K562 (cell line): ENCODE measurements around the gene NYAP2. TPM values are rescaled to one million over a fixed set of nuclear protein-coding genes. Genes with fewer than 3 reads are reported as not detected.

Experiments
- ATAC-seq: fragments of 200-7000 bp; cut with Tn5 transposase; 3 replicates; pipeline ENCODE4 v1.9.1; 2020; ENCODE audit warnings: moderate library complexity
- BruUV-seq: library from RNA; stranded (reverse); fragments of 400-500 nt; replicated peaks from 2 replicates; lab custom pipeline; 2021; lab: Mats Ljungman, UMichigan
- CTCF ChIA-PET: fragments of 300-600 bp; formaldehyde crosslinking; extraction: SDS; loops from one replicate; lab custom pipeline; 2021; ENCODE audit warnings: low intra/inter-chr PET ratio; lab: Yijun Ruan, JAX
- POLR2A ChIA-PET: fragments of 300-600, 350-650 bp; sonication (Branson Sonifier 250); formaldehyde crosslinking; extraction: SDS; loops from one replicate; lab custom pipeline; 2021; ENCODE audit warnings: antibody characterized with exemption, inconsistent platforms; lab: Yijun Ruan, JAX
- DNase-seq, 4 experiments: peaks; one replicate each; pipeline versions ENCODE4 v3.0.0 to v3.0.0-alpha.2; 2011 to 2018; ENCODE audit warnings: low spot score in 3 of 4, mixed read lengths in 3 of 4; ENCODE audit errors: extremely low read depth in 1 of 4
- FAIRE-seq: peaks from 2 replicates; lab custom pipeline; 2011; peaks lifted over from hg19 to GRCh38; lab: Jason Lieb, UNC
- H2AFZ ChIP-seq: 2 replicates; pipeline ENCODE4 v1.6.0; 2011; ENCODE audit warnings: low read depth, low read length, control low read depth, inconsistent platforms
- H3K27ac ChIP-seq: fragments of 200-600 bp; 3 replicates; pipeline ENCODE4 v1.8.0; 2011; ENCODE audit warnings: low read depth, mild to moderate bottlenecking, control low read depth, inconsistent platforms, low read length, moderate library complexity, mixed read lengths; ENCODE audit errors: extremely low read depth
- H3K27me3 ChIP-seq, 2 experiments: fragments of 300-600 bp in 1 of 2; 2 replicates in 1 of 2; 3 replicates in 1 of 2; pipeline versions ENCODE4 v1.6.0 to v1.8.0; 2011; ENCODE audit warnings: inconsistent platforms in 2 of 2, low read length in 2 of 2, mild to moderate bottlenecking in 1 of 2, mixed read lengths in 1 of 2, moderate library complexity in 1 of 2; ENCODE audit not compliant: control insufficient read depth in 2 of 2, insufficient read depth in 2 of 2
- H3K36me3 ChIP-seq: fragments of 300-600 bp; 3 replicates; pipeline ENCODE4 v1.8.0; 2011; ENCODE audit warnings: mild to moderate bottlenecking, low read length, inconsistent platforms; ENCODE audit not compliant: control insufficient read depth, insufficient read depth
- H3K4me1 ChIP-seq, 2 experiments: fragments of 200-600 bp in 1 of 2; replicated peaks in 1 of 2; 2 replicates in 1 of 2; 3 replicates in 1 of 2; pipeline versions ENCODE4 v1.5.1 to v1.8.0; 2011; ENCODE audit warnings: inconsistent platforms in 2 of 2, low read length in 2 of 2, mild to moderate bottlenecking in 1 of 2, mixed read lengths in 1 of 2, moderate library complexity in 1 of 2; ENCODE audit not compliant: control insufficient read depth in 2 of 2, insufficient read depth in 2 of 2
- H3K4me2 ChIP-seq: 2 replicates; pipeline ENCODE4 v1.6.1; 2011; ENCODE audit warnings: low read length, control low read depth, inconsistent platforms, mixed read lengths; ENCODE audit not compliant: insufficient read depth
- H3K4me3 ChIP-seq: fragments of 200-600 bp; sonication (generic), shearing (Covaris generic); 2 replicates; pipeline ENCODE4 v1.5.1; 2016; ENCODE audit warnings: control low read depth, inconsistent platforms
- H3K79me2 ChIP-seq: fragments of 200-600 bp; 3 replicates; pipeline ENCODE4 v1.8.0; 2011; ENCODE audit warnings: low read length, inconsistent platforms; ENCODE audit not compliant: control insufficient read depth, insufficient read depth
- H3K9ac ChIP-seq, 2 experiments: 2 replicates each; pipeline versions ENCODE4 v1.6.0 to v1.6.1; 2011; ENCODE audit warnings: low read depth in 2 of 2, low read length in 2 of 2, control low read depth in 1 of 2, inconsistent platforms in 1 of 2, mild to moderate bottlenecking in 1 of 2, mixed read lengths in 1 of 2; ENCODE audit not compliant: insufficient read depth in 1 of 2
- H3K9me1 ChIP-seq: one replicate; pipeline ENCODE4 v1.6.0; 2011; ENCODE audit warnings: inconsistent platforms, mild to moderate bottlenecking, low read length, moderate library complexity; ENCODE audit not compliant: control insufficient read depth, insufficient read depth
- H3K9me3 ChIP-seq: replicated peaks from 2 replicates; pipeline ENCODE4 v1.5.1; 2011; ENCODE audit warnings: low read depth, low read length, inconsistent platforms; ENCODE audit not compliant: control insufficient read depth, insufficient read depth
- H4K20me1 ChIP-seq: replicated peaks from 2 replicates; pipeline ENCODE4 v1.6.1; 2011; ENCODE audit warnings: low read length, inconsistent platforms, mixed read lengths; ENCODE audit not compliant: control insufficient read depth, insufficient read depth
- ARID1B ChIP-seq: fragments of 450-650 bp; IDR thresholded peaks from 2 replicates; pipeline ENCODE4 v1.6.1; 2016; ENCODE audit warnings: antibody characterized with exemption, mild to moderate bottlenecking, inconsistent platforms
- CBFA2T3 ChIP-seq: fragments of 450-650 bp; IDR thresholded peaks from 2 replicates; pipeline ENCODE4 v1.6.1; 2017
- FOSL1 ChIP-seq: fragments of 200-800 bp; sonication (Bioruptor generic); conservative IDR thresholded peaks from 2 replicates; pipeline ENCODE4 v1.6.1; 2016; ENCODE audit warnings: missing genetic modification characterization, missing compliant biosample characterization
- MECOM ChIP-seq: fragments of 250-450 bp; sonication (Bioruptor Pico); IDR thresholded peaks from 2 replicates; pipeline ENCODE4 v1.8.0; 2022; ENCODE audit warnings: inconsistent platforms
- TEAD4 ChIP-seq, 2 experiments: sonication (generic) in 1 of 2; formaldehyde crosslinking in 1 of 2; IDR thresholded peaks; 2 replicates each; pipeline versions ENCODE4 v1.6.1 to v1.8.0; 2012 to 2022; ENCODE audit warnings: borderline replicate concordance in 1 of 2, inconsistent platforms in 1 of 2, low read length in 1 of 2, mild to moderate bottlenecking in 1 of 2, missing genetic modification reagents in 1 of 2
- WGBS: fragments of 100-300 bp; shearing (Covaris generic); methylation state at CpG from one replicate; pipeline ENCODE4 v1.1.6; 2016; ENCODE audit warnings: low coverage, mixed read lengths; ENCODE audit not compliant: insufficient coverage; ENCODE audit errors: missing lambda C conversion rate; 5-methylcytosine and 5-hydroxymethylcytosine counted together
- in situ Hi-C: fragments of 300-500 bp; cut with MboI; formaldehyde crosslinking; loops from 4 replicates; pipeline ENCODE4 v1.15.0; 2018; ENCODE audit warnings: inconsistent platforms, mixed read lengths
- intact Hi-C: fragments of 100-400 bp; cut with micrococcal nuclease; formaldehyde crosslinking; loops from 2 replicates; pipeline ENCODE4 v1.14.2; 2022
- polyA plus RNA-seq, 8 experiments: library from polyadenylated mRNA; depleted of rRNA in 4 of 8; stranded (reverse) in 5 of 8; unstranded in 3 of 8; fragments of >200 nt; fragmentation: Nextera tagmentation in 2 of 8; fragmentation: Illumina TruSeq in 1 of 8; extraction: Ambion mirVana in 2 of 8; extraction: Trizol in 1 of 8; gene quantifications; 2 replicates each; pipeline versions ENCODE4 v1.2.1 to v1.2.3, GENCODE V29; 2011 to 2014; ENCODE audit warnings: inconsistent platforms in 1 of 8, missing spikeins in 1 of 8
- total RNA-seq, 7 experiments: library from RNA; depleted of rRNA in 6 of 7; stranded (reverse); fragments of >200 nt in 6 of 7; fragmentation: Illumina TruSeq in 2 of 7; extraction: Trizol in 2 of 7; gene quantifications; 2 replicates each; pipeline versions ENCODE4 v1.2.1 to v1.2.3, GENCODE V29; 2011 to 2021; ENCODE audit warnings: low replicate concordance in 1 of 7
- TF ChIP-seq, protein P1 (sequence below), 2 experiments: fragments of 450-650 bp in 1 of 2; sonication (generic) in 1 of 2; formaldehyde crosslinking in 1 of 2; IDR thresholded peaks in 1 of 2; conservative IDR thresholded peaks in 1 of 2; 2 replicates each; pipeline versions ENCODE4 v1.6.1 to v1.8.1; 2016 to 2023; ENCODE audit warnings: mild to moderate bottlenecking in 2 of 2, moderate library complexity in 2 of 2, inconsistent platforms in 1 of 2, missing genetic modification reagents in 1 of 2

NYAP2 gene
- total and polyA plus RNA-seq, 9 of the 15 experiments (the other 6 are each of a cell fraction or from before 2014, with no cell fraction given) = 0.03 to 0.04 (median 0.04) TPM; not detected in 3

DNA sequence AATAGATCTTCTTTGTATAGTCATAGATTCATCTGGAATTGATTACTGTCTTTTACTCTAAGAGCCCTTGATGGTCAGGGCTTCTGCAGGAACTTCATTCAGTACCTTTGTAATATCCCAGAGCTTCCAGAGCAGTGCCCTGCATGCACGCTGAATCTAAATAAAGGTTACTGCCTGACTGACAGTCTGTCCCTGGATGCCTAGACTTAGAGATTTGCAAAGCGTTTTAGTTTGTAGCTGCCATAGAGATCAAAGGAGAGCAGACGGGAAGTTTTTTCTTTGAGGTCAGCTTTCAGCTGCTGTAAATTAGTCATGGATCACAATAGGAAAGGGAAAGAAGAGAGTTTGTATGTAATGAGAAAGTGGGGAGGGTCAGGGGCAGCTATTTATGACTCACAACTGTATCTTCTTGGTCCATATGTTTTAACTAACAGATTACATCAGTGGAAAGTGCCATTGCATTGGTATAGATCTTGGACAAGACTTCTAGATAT lies 45.2 kb upstream of the NYAP2 start:
- intact Hi-C loops = no loop called here
- WGBS = 0% methylated on average over 1 of the region's 3 CpGs
- ATAC-seq = no peak
- in situ Hi-C loops = no loop called here
- no peaks in the 10 kb centered on the region for H4K20me1 ChIP-seq
- TF ChIP-seq CBFA2T3 (peak; percentile 28), MECOM (CRISPR knock-in tag) (no peak), ARID1B (peak; percentile 28; the same call in 1 of the 2 replicates), TEAD4 (IDR thresholded peaks at IDR 0.05; ENCODE audit: low read length) (0 out of 2 replicates have a peak, but pooled peaks have one; percentile 11), TEAD4 (CRISPR knock-in tag; IDR thresholded peaks at IDR 0.05; ENCODE audit: borderline replicate concordance) (no peak), FOSL1 (tag) (peak; percentile 44; the same call in 1 of the 2 replicates)
- TF ChIP-seq, protein P1, sequence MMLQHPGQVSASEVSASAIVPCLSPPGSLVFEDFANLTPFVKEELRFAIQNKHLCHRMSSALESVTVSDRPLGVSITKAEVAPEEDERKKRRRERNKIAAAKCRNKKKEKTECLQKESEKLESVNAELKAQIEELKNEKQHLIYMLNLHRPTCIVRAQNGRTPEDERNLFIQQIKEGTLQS (IDR thresholded peaks at IDR 0.05) = peak; percentile 23; the same call in 1 of the 2 replicates
- TF ChIP-seq, protein P1 (CRISPR knock-in tag; conservative IDR thresholded peaks at IDR 0.05) = no peak
- H3K9me1 ChIP-seq = no peaks in the 10 kb centered on the region
- no peaks in the 10 kb centered on the region for H3K27me3 ChIP-seq
- no peak overlapping the region for H3K4me3 ChIP-seq
- POLR2A ChIA-PET = no interaction called here
- no peaks in the 10 kb centered on the region for H3K36me3 ChIP-seq
- no peak overlapping the region for H3K9ac ChIP-seq
- H3K79me2 ChIP-seq = no peaks in the 10 kb centered on the region
- H3K9me3 ChIP-seq = no peaks in the 10 kb centered on the region
- peak in 1 of 4 experiments; percentile 21 for DNase-seq
- no peak overlapping the region for H3K27ac ChIP-seq
- CTCF ChIA-PET = no interaction called here
- no peak overlapping the region for H3K4me2 ChIP-seq
- H2AFZ ChIP-seq = no peak overlapping the region
- FAIRE-seq = no peak
- H3K4me1 ChIP-seq = no peaks in the 10 kb centered on the region
- no TSS peak for BruUV-seq
